ENCODE results near the gene RAB24.

DNA sequence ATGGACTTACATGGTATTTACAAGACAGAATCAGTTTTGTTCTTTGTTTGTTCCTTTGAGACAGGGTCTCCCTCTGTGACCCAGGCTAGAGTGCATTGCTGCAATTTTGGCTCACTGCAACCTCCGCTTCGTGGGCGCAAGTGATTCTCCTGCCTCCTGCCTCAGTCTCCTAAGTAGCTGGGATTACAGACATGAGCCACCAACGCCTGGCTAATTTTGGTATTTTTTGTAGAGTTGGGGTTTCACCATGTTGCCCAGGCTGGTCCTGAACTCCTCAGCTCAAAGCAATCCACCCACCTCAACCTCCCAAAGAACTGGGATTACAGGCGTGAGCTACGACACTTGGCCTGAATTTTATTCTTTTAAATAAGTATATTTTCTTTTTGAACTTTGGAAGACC, 27.6 kb downstream of the RAB24 start:
- TF ChIP-seq, protein P1, sequence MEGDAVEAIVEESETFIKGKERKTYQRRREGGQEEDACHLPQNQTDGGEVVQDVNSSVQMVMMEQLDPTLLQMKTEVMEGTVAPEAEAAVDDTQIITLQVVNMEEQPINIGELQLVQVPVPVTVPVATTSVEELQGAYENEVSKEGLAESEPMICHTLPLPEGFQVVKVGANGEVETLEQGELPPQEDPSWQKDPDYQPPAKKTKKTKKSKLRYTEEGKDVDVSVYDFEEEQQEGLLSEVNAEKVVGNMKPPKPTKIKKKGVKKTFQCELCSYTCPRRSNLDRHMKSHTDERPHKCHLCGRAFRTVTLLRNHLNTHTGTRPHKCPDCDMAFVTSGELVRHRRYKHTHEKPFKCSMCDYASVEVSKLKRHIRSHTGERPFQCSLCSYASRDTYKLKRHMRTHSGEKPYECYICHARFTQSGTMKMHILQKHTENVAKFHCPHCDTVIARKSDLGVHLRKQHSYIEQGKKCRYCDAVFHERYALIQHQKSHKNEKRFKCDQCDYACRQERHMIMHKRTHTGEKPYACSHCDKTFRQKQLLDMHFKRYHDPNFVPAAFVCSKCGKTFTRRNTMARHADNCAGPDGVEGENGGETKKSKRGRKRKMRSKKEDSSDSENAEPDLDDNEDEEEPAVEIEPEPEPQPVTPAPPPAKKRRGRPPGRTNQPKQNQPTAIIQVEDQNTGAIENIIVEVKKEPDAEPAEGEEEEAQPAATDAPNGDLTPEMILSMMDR (IDR thresholded peaks at IDR 0.05; ENCODE audit: borderline replicate concordance, extremely low read depth, low read length, poor library complexity, severe bottlenecking): no peak
- no peak for TF ChIP-seq EZH2 (IDR thresholded peaks at IDR 0.05; ENCODE audit: borderline replicate concordance, low read depth, low read length, severe bottlenecking)

All from DND-41 (cell line).